NCI-H69 (cell line): Measurements from ENCODE around the gene SGPP2.

ENCODE experiments used
- DNase-seq: peaks from one replicate; lab custom pipeline; 2025; lab: John Stamatoyannopoulos, UW

The SGPP2 gene

DNA sequence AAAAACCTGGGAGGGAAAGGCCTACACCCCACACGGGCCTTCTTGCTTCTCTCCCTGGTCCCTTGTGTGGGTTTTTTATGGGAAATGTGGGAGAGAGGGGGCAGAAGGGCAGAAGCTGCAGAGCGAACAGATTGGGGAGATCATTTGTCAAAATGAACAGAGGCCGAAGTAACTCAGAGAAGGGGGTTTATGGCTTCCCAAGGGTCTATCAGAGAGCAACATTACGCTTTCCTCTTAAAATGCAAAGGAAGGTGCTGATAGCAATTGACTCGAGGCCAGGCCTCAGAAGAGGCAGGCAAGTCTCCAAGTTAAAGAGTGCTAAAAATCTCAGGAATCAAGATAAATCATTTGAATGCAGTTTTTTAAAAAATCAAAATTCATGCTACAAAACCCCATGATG lies 101.5 kb downstream of the SGPP2 start:
- no peak for DNase-seq

DNA sequence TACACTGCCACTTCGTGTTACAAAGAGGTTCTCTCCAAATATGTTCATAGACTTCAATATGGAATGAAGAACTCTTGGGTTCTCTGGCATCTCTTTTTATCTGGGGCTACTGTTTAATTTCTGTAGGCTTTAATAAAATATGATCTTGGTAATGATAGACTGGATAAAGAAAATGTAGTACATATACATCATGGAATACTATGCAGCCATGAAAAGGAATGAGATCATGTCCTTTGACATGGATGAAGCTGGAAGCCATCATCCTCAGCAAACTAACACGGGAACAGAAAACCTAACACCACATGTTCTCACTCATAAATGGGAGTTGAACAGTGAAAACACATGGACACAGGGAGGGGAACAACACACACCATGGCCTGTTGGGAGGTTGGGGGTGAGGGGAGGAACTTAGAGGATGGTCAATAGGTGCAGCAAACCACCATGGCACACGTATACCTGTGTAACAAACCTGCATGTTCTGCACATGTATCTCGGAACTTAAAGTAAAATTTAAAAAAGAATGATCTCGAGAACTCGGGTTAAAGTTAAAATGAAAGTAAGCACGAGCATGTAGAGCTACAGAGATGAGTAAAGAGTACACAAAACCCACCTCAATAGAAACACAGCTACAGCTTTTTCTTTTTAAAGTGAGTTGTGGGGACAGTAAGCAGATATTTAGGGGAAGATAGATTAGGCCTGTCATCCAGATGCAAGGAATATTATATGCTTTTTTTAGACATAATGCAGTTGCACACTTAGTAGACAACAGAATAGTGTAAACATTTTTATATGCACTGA lies 102.3 kb downstream of the SGPP2 start:
- DNase-seq: no peak

DNA sequence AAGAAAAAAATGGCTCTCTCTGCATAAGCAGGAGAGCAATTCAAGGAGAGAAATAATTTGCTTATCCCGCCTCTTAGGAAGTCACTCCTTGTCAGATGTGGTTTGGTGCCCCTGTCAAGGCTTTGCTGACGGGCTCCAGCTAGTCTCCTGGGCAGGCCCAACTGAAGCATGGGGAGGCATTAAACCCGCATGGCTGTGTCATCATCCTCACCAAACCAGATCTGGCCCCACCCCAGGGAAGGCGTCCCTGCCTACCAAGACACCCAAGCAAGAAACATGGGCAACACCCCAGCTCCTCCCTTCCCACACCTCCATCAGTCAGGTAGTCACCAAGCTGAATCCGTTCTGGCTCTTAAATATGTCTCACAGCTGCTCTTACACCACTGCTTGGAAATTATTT lies 108.0 kb downstream of the SGPP2 start:
- DNase-seq: no peak

DNA sequence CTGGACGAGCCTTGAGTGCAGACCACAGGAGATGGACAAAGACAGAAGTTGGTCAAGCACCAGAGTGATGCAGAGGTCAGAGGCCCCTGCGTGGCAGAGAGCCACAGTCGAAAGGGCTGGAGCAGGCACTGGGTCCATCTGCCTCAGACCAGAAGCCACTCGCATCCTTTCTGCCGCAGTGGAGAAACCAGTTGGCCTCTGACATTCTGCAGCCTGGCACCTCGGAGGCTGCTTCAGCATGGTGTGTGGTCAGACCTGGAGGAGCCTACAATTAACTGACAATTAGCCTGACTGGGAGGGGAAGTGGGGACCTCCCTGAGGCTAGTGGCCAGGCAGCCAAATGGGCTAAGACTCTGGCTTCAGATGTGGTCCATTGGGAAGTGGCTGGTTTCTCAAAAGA lies 111.1 kb downstream of the SGPP2 start:
- peak; percentile 45 for DNase-seq

DNA sequence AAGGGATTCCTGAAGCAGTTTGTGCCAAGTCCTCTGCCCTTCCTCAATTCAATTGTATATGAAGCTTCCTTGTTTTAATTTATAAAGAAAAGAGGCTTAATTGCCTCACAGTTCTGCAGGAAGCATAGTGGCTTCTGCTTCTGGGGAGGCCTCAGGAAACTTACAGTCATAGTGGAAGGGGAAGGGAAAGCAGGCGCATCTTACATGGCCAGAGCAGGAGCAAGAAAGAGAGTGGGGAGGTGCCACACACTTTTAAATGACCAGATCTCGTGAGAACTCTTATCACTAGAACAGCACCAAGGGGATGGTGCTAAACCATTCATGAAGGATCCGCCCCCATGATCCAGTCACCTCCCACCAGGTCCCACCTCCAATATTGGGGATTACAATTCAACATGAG lies 114.2 kb downstream of the SGPP2 start:
- DNase-seq: no peak

DNA sequence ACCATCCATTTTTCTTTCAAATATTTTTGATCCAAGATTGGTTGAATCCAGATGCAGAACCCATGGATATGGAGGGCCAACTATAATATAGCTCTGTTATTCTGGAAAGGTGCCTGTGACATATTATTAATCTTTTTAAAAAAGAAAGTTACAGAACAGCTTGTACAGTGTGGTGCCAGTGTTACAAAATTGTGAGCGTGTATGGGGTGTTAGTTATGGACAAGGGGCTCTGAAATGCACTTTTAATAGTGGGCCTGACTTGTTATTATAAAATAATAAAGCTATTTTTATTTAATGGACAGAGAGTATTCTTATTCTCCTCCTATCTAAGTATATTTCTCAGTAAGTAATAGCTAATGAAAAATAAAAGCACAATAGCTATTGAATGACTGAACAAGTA lies 120.3 kb downstream of the SGPP2 start:
- DNase-seq: no peak

DNA sequence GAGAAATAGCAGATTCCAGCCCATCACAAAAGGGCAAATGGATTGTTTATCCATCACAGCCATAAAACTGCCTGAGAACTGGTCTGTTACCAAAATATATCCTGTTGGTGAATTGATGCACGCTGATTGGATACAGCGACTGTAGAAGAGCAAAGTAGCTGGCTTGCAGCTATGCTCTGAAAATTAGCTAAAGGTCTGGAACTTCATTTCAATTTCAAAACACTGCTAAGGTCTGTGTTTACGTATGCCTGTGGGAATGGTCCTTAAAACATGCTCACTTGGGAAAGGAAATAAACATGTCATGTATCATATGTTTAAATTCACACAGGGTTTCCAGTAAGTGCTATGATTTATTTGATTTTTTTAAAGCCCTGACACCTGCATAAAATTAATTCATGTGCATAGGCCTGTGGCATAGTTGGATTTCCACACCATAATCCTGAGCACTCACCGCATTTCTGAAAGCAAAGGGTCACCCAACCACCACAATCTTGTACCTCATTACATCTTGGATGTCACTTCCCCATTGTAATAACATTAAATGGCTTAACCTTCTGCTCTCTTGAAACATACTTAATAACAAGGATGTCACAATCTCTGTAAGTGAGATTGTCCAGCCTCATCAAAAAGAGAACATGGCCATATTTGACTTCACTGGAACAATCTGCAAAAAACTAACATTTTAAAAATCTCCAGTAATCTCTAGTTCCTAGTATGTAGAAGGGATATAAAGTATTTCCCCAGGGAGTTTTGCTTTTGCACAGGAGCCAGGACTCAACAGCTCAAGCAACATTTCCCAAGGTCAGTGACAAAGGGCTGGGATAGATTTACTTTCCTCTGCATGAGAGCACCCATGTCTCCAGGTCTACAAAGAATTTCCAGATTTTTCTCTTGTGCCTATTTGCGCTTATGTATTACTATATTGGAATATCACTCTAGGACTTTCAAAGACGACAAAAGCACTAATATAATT lies 121.8 kb downstream of the SGPP2 start:
- DNase-seq: peak; percentile 5

DNA sequence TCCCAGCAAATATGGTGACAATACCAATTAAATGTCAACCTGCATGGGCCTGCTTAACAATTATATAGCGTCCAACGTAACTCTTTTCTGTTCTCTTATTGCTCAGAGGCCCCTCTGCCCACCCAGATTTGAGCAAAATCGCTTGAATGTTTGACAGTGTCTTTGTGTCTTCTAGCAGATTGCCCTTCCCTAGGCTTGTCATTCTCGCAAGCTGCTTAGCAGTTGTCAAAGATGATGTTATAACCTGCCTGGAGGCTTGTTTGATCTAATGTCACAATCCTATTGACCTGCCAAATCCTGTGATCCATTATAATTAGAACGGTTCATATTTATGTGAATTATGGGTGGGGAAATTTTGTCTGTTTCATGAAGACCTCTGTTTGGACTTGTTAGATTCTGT lies 122.7 kb downstream of the SGPP2 start:
- DNase-seq: peak; percentile 3

DNA sequence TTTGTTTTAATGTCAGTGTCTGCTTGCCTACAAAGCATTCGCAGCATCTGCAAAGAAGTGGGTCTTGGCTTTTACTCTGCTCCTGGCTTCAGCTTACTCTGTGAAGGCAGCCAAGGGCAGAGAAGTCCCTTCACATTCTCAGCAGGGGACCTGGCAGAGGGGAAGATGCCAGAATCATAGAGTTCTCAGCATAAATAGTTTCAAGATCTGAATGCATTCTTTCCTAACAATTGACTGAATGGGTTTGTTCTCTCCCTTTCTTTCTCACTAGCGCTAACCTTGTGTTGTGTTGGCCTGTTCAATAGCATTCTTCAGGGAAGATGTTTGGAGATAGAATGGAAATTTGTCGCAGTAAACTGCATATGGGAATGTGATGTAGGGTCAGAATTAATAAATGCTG lies 124.6 kb downstream of the SGPP2 start:
- DNase-seq: no peak

DNA sequence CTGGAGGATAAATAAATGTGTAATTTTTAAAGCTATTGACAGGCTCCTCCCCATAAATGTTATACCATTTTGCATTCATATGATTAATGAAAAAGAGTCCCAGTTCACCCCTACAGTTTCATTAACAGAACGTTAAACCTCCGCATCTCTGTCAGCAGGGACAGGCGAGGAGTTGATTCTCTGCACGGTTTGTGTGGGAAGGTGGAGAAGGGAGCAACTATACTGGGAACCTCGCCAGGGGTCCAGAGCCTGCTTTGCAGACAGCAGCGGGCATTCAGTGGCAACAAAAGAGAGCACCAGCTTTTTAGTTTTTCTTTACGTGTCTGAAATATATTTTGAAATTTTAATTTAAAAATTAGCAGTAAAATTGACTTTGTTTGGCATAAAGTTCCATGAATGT lies 130.2 kb downstream of the SGPP2 start:
- no peak for DNase-seq

DNA sequence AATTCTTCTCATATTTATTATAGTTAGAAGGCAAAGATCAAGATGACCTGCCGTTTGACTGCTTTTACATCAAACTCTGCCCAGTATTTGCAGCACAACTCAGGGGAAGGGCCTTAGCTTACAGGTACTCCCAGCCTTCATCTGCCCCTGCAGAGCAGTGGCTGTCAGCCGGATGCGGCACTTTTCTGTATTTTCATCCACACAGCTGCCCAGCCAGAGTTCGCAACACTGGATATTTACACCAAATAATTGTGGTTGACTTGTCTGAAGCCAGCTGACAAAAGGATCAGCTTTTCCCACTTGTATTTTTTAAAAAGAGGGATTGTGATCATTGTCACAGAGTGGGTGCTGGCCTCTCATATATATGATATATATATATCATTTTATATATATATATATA lies 136.8 kb downstream of the SGPP2 start:
- no peak for DNase-seq

DNA sequence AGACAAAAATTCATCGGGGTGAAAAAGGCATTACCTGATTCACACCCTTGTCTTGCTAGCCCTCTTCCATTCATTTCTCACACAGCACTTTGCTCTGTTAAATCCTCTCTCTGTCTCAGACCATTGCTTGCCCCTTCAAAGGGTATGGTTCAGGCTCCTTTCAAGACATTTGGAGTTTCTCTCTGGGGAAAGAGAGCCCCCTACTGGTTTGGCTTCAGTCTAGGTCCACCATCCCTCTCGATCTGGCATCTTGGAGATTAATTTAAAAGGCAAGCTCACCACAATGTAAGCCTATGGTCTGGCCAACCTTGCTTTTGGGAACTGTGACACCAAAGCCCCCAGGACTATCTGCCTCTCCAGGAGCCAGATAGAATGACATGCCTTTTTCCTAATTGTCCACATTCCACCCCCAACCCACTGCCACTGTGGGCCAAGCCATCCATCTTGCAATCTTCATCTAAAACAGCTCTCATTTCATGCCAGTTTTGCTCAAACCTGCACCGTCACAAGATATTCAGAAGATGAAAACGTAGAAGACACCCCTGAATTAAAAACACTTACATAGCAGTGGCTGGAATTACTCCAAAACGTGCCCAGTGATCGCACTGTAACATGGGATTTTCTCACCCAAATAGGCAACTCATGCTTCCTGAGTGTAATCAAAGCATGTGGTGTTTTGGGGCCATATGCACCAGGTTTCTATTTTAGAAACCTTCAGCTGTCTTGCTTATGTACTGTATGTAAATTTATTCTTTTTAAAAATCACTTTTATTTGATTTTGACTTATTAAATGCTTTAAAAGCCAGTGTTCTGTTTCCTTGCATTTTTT lies 137.7 kb downstream of the SGPP2 start:
- DNase-seq: peak; percentile 46

DNA sequence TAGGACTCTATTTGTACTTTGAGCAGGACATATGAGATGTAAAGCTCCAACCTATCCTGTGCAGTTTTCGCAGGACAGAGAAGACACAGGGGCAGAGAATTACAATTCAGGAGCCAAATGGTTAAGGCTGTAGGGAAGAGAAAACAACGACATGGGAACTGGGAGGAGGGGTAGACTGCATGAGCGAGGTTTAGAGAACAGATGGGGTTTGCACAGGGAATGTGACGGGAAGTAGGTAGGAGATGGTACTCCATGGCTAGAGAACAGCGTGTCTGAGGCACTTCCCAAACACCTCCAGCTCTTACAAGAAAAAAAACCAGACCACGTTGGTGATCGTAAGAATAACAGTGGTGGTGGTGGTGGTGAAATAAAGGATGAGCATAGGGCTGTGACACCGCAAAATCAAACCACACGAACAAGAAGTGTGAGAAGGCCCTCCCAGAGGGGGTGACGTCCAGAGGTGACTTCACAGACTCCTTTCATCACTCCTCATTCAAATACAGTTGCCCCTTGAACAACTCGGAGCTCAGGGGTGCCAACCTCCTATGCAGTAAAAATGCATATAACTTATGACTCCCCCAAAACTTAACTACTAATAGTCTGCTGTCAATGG lies 138.9 kb downstream of the SGPP2 start:
- no peak for DNase-seq

DNA sequence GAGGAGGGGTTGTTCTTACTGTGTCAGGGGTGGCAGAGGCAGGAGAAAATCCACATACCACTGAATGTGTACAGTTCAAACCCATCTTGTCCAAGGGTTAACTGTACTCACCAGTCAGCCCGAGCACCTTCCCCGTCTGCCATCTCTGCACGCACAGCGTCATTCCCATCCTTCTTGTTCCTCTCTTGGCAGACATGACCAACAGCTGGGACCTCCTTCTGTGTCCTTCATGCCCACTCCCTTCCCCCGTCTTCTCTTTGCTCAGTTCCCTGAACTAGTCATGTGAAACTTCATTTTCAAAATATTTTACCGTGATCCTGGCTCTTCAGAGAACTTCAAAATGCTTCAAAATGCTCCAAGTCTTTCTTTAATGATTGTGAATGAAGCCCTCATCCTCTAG lies 139.6 kb downstream of the SGPP2 start:
- DNase-seq: no peak

DNA sequence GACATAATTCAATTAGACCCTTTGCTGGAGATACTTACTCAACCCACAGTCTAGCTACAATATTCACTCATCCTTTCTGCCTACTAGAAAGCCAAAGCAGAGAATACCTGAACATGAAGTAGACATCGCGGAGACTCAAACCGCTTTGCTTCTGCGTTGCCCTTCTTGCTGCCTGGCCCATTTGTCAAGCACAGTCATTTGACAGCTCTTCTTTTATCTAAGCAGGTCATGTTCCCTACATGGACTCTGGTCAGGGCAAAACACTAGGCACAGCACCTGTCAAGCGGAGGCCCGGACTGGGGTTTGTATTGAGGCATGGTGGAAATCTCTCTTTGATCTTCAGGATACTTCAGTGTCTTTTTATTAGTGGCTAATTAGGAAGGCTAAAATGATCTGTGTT lies 141.9 kb downstream of the SGPP2 start:
- no peak for DNase-seq

DNA sequence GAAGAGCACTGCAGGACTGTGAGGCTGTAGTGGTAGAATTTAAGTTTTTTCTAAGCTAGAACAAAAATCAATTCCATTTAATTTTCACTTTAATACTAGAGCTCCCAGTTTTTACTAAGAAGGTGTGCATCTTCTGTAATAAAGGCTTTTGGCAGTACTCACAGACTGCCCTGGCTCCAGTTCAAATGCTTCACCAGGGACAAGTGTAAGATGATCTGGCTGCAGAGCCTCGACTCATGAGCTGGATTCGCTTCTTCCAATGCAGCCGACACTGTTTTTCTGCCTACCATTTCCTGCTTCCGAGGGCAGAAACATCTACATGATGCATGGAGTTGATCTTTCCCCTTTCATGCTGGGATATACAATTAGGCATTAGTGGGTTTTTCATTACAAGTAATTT lies 144.5 kb downstream of the SGPP2 start:
- peak; percentile 16 for DNase-seq

DNA sequence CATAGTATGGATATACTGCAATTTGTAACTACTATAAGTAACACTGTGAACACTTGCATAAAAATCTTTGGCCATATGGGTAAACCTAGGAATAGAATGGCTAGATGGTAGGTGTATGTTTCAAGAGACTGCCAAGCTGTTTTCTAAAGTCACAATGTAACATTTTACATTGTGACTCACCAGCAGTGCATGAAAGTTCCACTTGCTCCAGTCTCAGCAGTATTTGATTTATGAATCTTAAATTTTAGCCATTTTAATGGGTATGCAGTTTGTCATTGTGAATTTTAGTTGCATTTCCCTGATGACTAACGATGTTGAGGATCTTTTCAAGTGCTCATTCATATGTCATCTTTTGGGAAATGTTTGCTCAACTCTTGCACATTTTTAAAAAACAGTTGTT lies 145.5 kb downstream of the SGPP2 start:
- no peak for DNase-seq

DNA sequence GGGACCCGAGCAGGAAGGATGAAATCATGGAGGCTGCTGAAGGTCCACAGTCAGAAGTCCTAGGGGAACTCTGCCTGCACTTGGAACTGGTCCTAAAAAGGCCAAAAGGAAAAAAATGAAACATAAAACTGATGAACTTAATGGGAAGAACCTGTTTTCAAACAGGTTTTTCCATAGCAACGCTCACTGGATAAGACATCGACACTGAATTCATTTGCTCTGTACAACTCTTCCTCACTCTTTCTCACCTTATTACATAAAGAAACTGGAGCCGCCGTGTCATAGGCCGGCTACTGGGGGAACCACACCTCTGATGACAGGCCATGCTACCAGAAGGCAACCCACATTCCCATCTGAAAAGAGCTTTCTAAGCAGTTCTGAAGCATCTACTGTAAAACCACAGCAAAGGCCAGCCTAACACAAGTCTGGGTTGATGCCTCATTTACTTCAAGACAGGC lies 147.9 kb downstream of the SGPP2 start:
- no peak for DNase-seq

DNA sequence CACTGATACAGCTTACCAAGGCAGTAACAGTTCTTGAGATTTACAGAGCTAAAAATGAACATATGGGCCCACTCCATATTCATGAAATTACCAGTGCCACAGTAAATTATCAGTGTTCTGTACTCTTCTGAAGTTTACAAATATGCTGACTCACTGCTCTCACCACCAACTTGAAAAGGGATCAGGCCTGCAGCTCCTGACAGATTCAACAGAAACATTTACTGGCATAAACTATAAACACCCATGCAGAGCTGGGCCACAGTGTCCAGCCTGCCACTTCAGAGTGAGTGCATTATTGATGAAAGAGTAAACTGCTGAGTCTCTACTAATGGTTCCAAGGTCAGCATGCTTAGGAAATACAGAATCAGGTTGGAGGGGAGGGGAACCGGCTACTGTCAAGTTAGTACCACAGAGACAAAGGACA lies 148.4 kb downstream of the SGPP2 start:
- peak; percentile 3 for DNase-seq

DNA sequence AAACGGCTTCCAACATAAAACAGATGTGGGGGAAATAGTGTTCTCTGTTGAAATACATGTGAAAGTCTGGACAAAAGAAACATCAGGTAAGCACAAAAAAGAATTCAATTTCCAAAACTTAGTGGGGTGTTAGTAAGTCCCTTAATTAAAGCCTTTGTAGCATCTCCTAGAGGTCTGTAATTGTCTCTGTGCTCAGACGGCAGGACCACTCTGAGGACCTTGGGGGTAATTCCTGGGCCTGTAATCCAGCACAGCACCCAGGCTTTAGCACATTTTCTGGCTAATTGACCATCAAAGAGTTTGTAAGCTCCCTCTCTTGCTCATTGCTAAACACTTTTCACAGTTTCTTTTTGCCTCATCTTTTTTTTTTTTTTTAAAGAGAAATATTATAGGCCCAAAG lies 151.3 kb downstream of the SGPP2 start:
- DNase-seq: peak; percentile 37

DNA sequence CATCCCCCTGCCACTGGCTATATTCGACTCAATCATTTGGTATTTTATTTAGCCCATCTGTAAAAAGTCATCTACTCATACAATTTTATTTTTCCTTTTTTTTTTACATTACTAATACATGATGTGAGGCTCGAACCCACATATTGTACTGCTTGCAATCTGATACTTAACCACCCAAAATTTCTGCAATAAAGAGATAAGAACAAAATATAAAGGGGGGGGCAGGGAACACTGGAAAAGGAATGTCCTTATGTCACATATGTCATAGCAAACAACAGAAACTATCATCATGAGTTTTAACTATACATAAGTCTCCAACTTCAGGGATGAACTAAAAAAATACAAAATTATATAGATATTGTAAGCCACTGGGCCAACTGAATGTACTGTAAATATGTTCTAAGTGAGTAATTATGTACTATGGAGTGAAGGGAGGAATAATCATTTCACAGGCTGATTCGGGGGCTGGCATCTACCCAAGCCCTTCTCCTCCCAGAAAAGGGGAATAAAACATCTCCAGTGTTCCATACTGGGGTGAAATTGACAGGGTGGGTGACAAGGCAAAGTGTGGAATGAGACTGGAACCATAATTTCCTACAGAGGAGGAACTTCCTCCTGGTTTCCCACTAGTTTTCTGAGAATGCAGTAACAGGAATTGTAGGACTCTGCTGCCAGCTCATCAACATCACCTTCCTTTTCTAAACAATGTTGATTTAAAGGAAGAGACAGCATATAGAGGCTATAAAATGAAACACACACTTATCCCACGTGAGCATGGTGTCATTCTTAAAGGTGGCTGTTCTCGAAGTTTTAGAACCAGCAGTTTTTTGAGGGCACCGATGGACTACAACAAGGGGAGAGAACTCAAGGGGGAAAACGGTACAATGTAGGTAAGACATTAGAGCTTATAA lies 152.1 kb downstream of the SGPP2 start:
- DNase-seq: no peak
